ENCODE measurements around the gene TXLNB.

TXLNB gene
- 0.17 to 1.9 reads per million in 2 experiments for total RNA-seq

GRCh38 chr6:139291813-139292619 is at the start of gene TXLNB:
Gene TXLNB, minus strand, starts transcription at chr6:139291998. Its CDS starts 3,099 bp downstream, at chr6:139288899.
- peak; percentile 65 for DNase-seq (ENCODE audit: low read depth)

GRCh38 chr6:139341060-139341459 is 49.3 kb upstream of the TXLNB start:
- DNase-seq (ENCODE audit: low read depth) = no peak

- DNase-seq (ENCODE audit: low read depth) = no peak
Observed at GRCh38 chr6:139338795-139339194, 47.0 kb upstream of the TXLNB start.

- DNase-seq (ENCODE audit: low read depth) = no peak
Observed at GRCh38 chr6:139337830-139338229, 46.0 kb upstream of the TXLNB start.

GRCh38 chr6:139337001-139337400 is 45.2 kb upstream of the TXLNB start:
- no peak for DNase-seq (ENCODE audit: low read depth)

- DNase-seq (ENCODE audit: low read depth) = no peak
Observed at GRCh38 chr6:139336488-139336887, 44.7 kb upstream of the TXLNB start.

GRCh38 chr6:139335447-139336210 is 43.8 kb upstream of the TXLNB start:
- no peak for DNase-seq (ENCODE audit: low read depth)

- DNase-seq (ENCODE audit: low read depth) = no peak
Observed at GRCh38 chr6:139334806-139335446, 43.1 kb upstream of the TXLNB start.

- no peak for DNase-seq (ENCODE audit: low read depth)
Observed at GRCh38 chr6:139330826-139331500, 39.2 kb upstream of the TXLNB start.

GRCh38 chr6:139330306-139330705 is 38.5 kb upstream of the TXLNB start:
- no peak for DNase-seq (ENCODE audit: low read depth)

GRCh38 chr6:139329224-139329623 is 37.4 kb upstream of the TXLNB start:
- no peak for DNase-seq (ENCODE audit: low read depth)

GRCh38 chr6:139327038-139327437 is 35.2 kb upstream of the TXLNB start:
- no peak for DNase-seq (ENCODE audit: low read depth)

- DNase-seq (ENCODE audit: low read depth) = no peak
Observed at GRCh38 chr6:139325686-139326085, 33.9 kb upstream of the TXLNB start.

- DNase-seq (ENCODE audit: low read depth) = no peak
Observed at GRCh38 chr6:139325125-139325524, 33.3 kb upstream of the TXLNB start.

- DNase-seq (ENCODE audit: low read depth) = no peak
Observed at GRCh38 chr6:139324301-139324555, 32.4 kb upstream of the TXLNB start.

- DNase-seq (ENCODE audit: low read depth) = peak; percentile 70
Observed at GRCh38 chr6:139323511-139324300, 31.9 kb upstream of the TXLNB start.

GRCh38 chr6:139320081-139320480 is 28.3 kb upstream of the TXLNB start:
- DNase-seq (ENCODE audit: low read depth) = no peak

GRCh38 chr6:139316622-139317317 is 25.0 kb upstream of the TXLNB start:
- DNase-seq (ENCODE audit: low read depth) = no peak

- DNase-seq (ENCODE audit: low read depth) = no peak
Observed at GRCh38 chr6:139313784-139314545, 22.2 kb upstream of the TXLNB start.

GRCh38 chr6:139313229-139313628 is 21.4 kb upstream of the TXLNB start:
- no peak for DNase-seq (ENCODE audit: low read depth)

Measured in T follicular helper cell (primary cell).